Uterus (tissue), 2 donors: Measurements from ENCODE around the gene TMEM131L.

ENCODE experiments used
- CTCF ChIP-seq, 4 experiments: fragments of 200-600 bp in 2 of 4; fragments of 450-650 bp in 2 of 4; sonication (generic) in 2 of 4; IDR thresholded peaks; one replicate each; pipeline ENCODE4 v1.5.1; 2016 to 2019; ENCODE audit warnings: antibody characterized with exemption in 4 of 4, mild to moderate bottlenecking in 2 of 4, moderate library complexity in 1 of 4
- POLR2A ChIP-seq, 2 donors: fragments of 450-650 bp; IDR thresholded peaks; one replicate each; pipeline ENCODE4 v1.6.1; 2016; ENCODE audit warnings: antibody characterized with exemption in 2 of 2, mild to moderate bottlenecking in 1 of 2, moderate library complexity in 1 of 2

- TF ChIP-seq CTCF (IDR thresholded peaks at IDR 0.05) (no peak), POLR2A (IDR thresholded peaks at IDR 0.05) (no peak)
Measured at GRCh38 chr4:153645183-153645582, 179.0 kb downstream of the TMEM131L start.
